GM12874 (cell line): ENCODE measurements around the gene PACRG.

Experiments used
- TF ChIP-seq, protein P1 (sequence below): IDR thresholded peaks from 2 replicates; pipeline ENCODE4 v1.5.1; 2011; ENCODE audit warnings: low read depth, mild to moderate bottlenecking, control low read depth, low read length, moderate library complexity; ENCODE audit not compliant: insufficient read depth

The PACRG gene

GRCh38 chr6:162971356-162971755 is 243.6 kb downstream of the PACRG start:
- TF ChIP-seq, protein P1, sequence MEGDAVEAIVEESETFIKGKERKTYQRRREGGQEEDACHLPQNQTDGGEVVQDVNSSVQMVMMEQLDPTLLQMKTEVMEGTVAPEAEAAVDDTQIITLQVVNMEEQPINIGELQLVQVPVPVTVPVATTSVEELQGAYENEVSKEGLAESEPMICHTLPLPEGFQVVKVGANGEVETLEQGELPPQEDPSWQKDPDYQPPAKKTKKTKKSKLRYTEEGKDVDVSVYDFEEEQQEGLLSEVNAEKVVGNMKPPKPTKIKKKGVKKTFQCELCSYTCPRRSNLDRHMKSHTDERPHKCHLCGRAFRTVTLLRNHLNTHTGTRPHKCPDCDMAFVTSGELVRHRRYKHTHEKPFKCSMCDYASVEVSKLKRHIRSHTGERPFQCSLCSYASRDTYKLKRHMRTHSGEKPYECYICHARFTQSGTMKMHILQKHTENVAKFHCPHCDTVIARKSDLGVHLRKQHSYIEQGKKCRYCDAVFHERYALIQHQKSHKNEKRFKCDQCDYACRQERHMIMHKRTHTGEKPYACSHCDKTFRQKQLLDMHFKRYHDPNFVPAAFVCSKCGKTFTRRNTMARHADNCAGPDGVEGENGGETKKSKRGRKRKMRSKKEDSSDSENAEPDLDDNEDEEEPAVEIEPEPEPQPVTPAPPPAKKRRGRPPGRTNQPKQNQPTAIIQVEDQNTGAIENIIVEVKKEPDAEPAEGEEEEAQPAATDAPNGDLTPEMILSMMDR, result no peak

GRCh38 chr6:162973151-162973872 is 245.5 kb downstream of the PACRG start:
- TF ChIP-seq, protein P1, result no peak

GRCh38 chr6:162973980-162974379 is 246.2 kb downstream of the PACRG start:
- TF ChIP-seq, protein P1, result no peak

- TF ChIP-seq, protein P1, result no peak
These were observed 246.9 kb downstream of the PACRG start for GRCh38 chr6:162974685-162975084.

DNA sequence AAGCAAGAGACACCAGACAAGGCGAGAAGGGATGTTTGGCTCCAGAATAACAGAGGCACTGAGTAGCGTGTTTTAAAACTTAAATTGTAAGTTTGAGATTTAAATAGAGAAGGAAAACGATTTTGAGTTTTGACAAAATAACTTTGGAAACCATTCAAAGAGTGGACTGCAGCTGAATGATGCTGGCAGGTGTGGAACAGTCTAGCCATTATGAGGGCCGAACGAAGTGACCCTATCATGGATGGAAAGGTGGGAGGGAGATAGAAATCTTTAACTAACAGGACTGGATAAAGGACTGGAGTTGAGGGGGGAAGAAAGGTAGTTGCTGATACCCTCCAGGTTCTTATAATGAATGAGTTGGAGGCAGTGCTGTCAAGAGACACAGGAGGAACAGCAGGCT is 248.4 kb downstream of the PACRG start:
- TF ChIP-seq, protein P1, result no peak

- TF ChIP-seq, protein P1, result no peak
These were observed 271.0 kb downstream of the PACRG start for GRCh38 chr6:162998777-162999176.

DNA sequence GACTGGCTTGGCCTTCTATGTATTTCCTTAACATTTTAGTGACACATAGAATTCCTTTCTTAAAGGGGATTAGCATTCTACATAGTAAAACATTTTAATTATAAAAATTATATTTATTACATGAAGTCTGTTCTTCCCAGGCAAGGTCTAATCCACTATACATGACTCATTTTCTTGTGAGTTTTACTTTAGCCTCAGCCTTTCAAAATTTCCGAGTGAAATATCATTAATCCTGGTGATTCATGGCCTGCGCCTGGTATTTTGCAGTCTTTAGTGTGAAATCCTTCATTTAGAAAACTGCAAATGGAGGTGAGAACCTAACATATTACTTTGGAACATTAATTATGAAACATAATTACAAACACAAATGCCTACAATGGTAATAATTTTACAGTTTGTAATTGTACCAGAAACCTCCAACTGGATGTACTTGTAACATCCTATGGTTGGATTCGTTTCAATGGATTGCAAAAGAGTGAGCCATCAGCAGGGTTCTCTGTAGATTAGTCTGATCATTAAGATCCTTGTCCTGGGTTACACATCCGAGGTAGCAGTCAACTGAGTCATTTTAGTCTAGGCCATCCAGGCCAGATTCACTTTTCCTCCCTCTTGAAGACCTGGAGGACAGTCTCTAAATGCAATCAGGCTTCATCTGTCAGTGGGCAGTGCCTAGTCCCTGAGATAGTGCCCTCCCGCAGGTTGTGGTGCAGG is 272.0 kb downstream of the PACRG start:
- TF ChIP-seq, protein P1, result no peak
